HG02973 (cell line): ENCODE results near the gene CAMTA1.

Source experiments
- ATAC-seq: cut with Tn5 transposase; IDR thresholded peaks from one replicate; pipeline ENCODE4 v1.9.1; 2021; ENCODE audit warnings: moderate library complexity; ENCODE audit not compliant: unreplicated experiment

CAMTA1 gene

GRCh38 chr1:7671146-7671465 lies 885.9 kb downstream of the CAMTA1 start:
- no peak for ATAC-seq

GRCh38 chr1:7671676-7672075 lies 886.4 kb downstream of the CAMTA1 start:
- no peak for ATAC-seq

GRCh38 chr1:7672864-7673263 lies 887.6 kb downstream of the CAMTA1 start:
- ATAC-seq = no peak

GRCh38 chr1:7674972-7675371 lies 889.7 kb downstream of the CAMTA1 start:
- no peak for ATAC-seq

- ATAC-seq = no peak
Observed at GRCh38 chr1:7675431-7676273, 890.4 kb downstream of the CAMTA1 start.

GRCh38 chr1:7676274-7676945 lies 891.2 kb downstream of the CAMTA1 start:
- no peak for ATAC-seq

- no peak for ATAC-seq
Observed at GRCh38 chr1:7677111-7677510, 891.9 kb downstream of the CAMTA1 start.

- ATAC-seq = no peak
Observed at GRCh38 chr1:7677815-7678214, 892.6 kb downstream of the CAMTA1 start.

GRCh38 chr1:7678491-7679158 lies 893.4 kb downstream of the CAMTA1 start:
- ATAC-seq = no peak

- ATAC-seq = no peak
Observed at GRCh38 chr1:7679159-7679872, 894.1 kb downstream of the CAMTA1 start.

- ATAC-seq = no peak
Observed at GRCh38 chr1:7679873-7680206, 894.6 kb downstream of the CAMTA1 start.

- no peak for ATAC-seq
Observed at GRCh38 chr1:7680207-7680954, 895.1 kb downstream of the CAMTA1 start.

GRCh38 chr1:7680955-7681268 lies 895.7 kb downstream of the CAMTA1 start:
- no peak for ATAC-seq

- ATAC-seq = no peak
Observed at GRCh38 chr1:7681401-7681800, 896.1 kb downstream of the CAMTA1 start.

GRCh38 chr1:7683521-7683920 lies 898.3 kb downstream of the CAMTA1 start:
- ATAC-seq = no peak

GRCh38 chr1:7684132-7684531 lies 898.9 kb downstream of the CAMTA1 start:
- no peak for ATAC-seq

- no peak for ATAC-seq
Observed at GRCh38 chr1:7684861-7685635, 899.8 kb downstream of the CAMTA1 start.

- ATAC-seq = no peak
Observed at GRCh38 chr1:7686301-7686850, 901.1 kb downstream of the CAMTA1 start.

- no peak for ATAC-seq
Observed at GRCh38 chr1:7687411-7687810, 902.2 kb downstream of the CAMTA1 start.

GRCh38 chr1:7688659-7689058 lies 903.4 kb downstream of the CAMTA1 start:
- ATAC-seq = no peak
